NT2/D1 (cell line): ENCODE data around the gene TTC13.

Experiments
- SUZ12 ChIP-seq: IDR thresholded peaks from 2 replicates; pipeline ENCODE4 v1.6.1; 2011; ENCODE audit not compliant: insufficient read length, insufficient read depth; ENCODE audit errors: extremely low read depth
- YY1 ChIP-seq: IDR thresholded peaks from 2 replicates; pipeline ENCODE4 v1.6.1; 2011; ENCODE audit not compliant: insufficient read length, insufficient read depth
- ZNF274 ChIP-seq: IDR thresholded peaks from 2 replicates; pipeline ENCODE4 v1.6.1; 2011; ENCODE audit warnings: mild to moderate bottlenecking, low read depth, low read length

DNA sequence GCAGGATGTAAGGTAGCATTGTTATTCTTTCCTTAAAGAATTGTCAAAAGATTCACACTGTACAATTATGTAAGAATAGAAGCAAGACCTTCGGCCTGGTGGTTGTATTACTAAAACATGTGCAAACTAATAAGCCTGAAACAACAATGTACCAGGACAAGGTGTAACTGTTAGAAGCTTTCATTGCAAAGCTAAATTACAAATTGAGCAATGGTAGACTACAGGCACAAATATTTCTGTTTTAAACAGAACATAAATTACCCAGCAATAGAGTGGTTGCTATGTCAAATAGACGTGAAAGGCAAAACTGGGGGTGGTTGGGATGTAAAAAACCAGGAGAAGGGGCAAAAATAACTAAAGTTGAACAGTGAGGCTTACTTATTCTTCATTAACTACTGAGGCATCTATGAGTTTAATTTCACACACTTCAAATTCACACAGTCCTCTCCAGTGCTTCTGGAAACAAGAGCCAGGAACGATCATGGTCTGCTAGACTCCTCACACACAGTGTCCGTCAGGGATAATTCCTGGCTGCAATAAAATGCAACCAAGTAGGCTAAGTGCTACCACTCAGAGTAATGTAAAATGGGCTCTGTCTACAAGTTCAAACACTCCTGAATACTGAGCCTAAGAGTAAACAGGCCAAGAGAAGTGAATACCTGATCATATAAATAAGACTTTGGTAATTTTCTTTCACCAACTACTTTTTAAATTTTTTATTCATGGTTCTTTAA is 71.0 kb downstream of the TTC13 start:
- TF ChIP-seq YY1: no peak
- TF ChIP-seq ZNF274: no peak
- TF ChIP-seq SUZ12: no peak
